Bronchial epithelial cell (primary cell): ENCODE data around the gene CES3. TPM values are rescaled to one million over a fixed set of nuclear protein-coding genes. Genes with fewer than 3 reads are reported as not detected.

Experiments used
- DNase-seq: peaks from one replicate; pipeline ENCODE4 v3.0.0-alpha.2; 2010; ENCODE audit warnings: low read depth
- FAIRE-seq: peaks from 2 replicates; lab custom pipeline; 2011; peaks lifted over from hg19 to GRCh38; lab: Jason Lieb, UNC
- H3K27me3 ChIP-seq: 2 replicates; pipeline ENCODE4 v1.5.1; 2011; ENCODE audit warnings: low read length; ENCODE audit not compliant: control insufficient read depth, insufficient read depth
- H3K36me3 ChIP-seq: 2 replicates; pipeline ENCODE4 v1.5.1; 2011; ENCODE audit warnings: low read length; ENCODE audit not compliant: control insufficient read depth, insufficient read depth
- H3K4me3 ChIP-seq: 2 replicates; pipeline ENCODE4 v1.5.1; 2011; ENCODE audit warnings: mild to moderate bottlenecking, low read depth, low read length, control low read depth
- CTCF ChIP-seq: IDR thresholded peaks from 2 replicates; pipeline ENCODE4 v1.5.1; 2011; ENCODE audit warnings: mild to moderate bottlenecking, moderate library complexity, low read length, control low read depth, inconsistent platforms; ENCODE audit not compliant: insufficient read depth, severe bottlenecking
- total RNA-seq: library from RNA; depleted of rRNA; stranded (reverse); fragments of >200 nt; gene quantifications from 2 replicates; pipeline ENCODE4 v1.2.1, GENCODE V29; 2014

The CES3 gene
- total RNA-seq, 1 donor from 2014 or later: 1.6 TPM

- FAIRE-seq: no peak
- H3K27me3 ChIP-seq: peaks cover 7% of the 10 kb centered on the region
- no peak for TF ChIP-seq CTCF
- H3K4me3 ChIP-seq: peak overlapping the region; percentile 30
- no peaks in the 10 kb centered on the region for H3K36me3 ChIP-seq
- DNase-seq: no peak
These were observed 52.3 kb downstream of the CES3 start for GRCh38 chr16:67013233-67013822.

- peak; percentile 12 for DNase-seq
- peaks cover 7% of the 10 kb centered on the region for H3K27me3 ChIP-seq
- peak; percentile 9 for TF ChIP-seq CTCF
- no peaks in the 10 kb centered on the region for H3K36me3 ChIP-seq
- no peak for FAIRE-seq
- peak overlapping the region; percentile 30 for H3K4me3 ChIP-seq
These were observed 53.0 kb downstream of the CES3 start for GRCh38 chr16:67013823-67014633.

DNA sequence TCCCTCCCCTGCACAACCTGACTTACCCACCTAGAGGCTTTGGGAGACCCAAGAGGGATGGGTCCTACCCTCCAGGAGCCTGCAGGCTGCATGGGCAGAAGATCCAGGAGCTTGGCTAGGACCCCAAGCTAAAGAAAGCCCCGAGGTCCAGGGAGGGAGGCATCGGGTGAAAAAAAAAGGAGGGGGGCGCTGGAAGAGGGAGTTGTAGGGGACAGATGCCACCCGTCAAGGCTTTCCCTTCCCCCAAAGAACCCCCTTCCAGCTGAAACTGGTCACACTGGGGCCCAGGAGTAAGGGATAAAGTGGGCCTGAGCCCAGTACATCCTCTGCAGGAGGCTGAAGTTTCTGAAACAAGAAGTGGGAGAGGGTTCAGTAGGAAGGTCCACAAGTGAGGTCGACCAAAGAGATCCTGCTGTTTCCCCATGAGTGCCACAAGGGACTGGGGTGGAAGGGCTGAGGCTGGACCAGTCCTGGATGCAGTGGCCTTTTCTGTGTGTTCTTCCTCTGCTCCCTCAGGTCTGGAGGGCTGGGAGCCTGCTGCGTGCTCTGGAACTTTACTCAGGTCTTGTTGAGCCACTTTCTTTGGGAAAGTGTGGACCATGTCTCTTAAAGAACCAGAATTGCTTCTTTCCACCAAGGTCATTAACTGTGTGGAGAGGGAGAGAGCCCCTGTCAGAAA is 53.7 kb downstream of the CES3 start:
- no peak overlapping the region for H3K4me3 ChIP-seq
- DNase-seq (no peak), FAIRE-seq (no peak)
- peaks cover 7% of the 10 kb centered on the region for H3K27me3 ChIP-seq
- no peaks in the 10 kb centered on the region for H3K36me3 ChIP-seq
- TF ChIP-seq CTCF: no peak

GRCh38 chr16:67015313-67015731 is 54.3 kb downstream of the CES3 start:
- DNase-seq (no peak), FAIRE-seq (peak; percentile 95)
- Histone ChIP-seq H3K27me3 (peaks cover 7% of the 10 kb centered on the region), H3K36me3 (no peaks in the 10 kb centered on the region), H3K4me3 (no peak overlapping the region)
- no peak for TF ChIP-seq CTCF

GRCh38 chr16:67016143-67016542 is 55.1 kb downstream of the CES3 start:
- TF ChIP-seq CTCF: no peak
- DNase-seq (no peak), FAIRE-seq (no peak)
- H3K4me3 ChIP-seq: no peak overlapping the region
- H3K36me3 ChIP-seq: no peaks in the 10 kb centered on the region
- peaks cover 7% of the 10 kb centered on the region for H3K27me3 ChIP-seq
